Hematopoietic multipotent progenitor cell treated with erythropoietin and hydrocortisone succinate and interleukin-3 and kit ligand, for 15 days (in vitro differentiated cells): ENCODE results near the gene ROR1.
"Not testable (repeated sequence)": the region's sequence is repeated elsewhere in the genome, so short reads cannot be mapped to it uniquely, and the experiment has no call there.

Experiments used
- DNase-seq: peaks from one replicate; pipeline ENCODE4 v3.0.0-alpha.2; 2015; ENCODE audit warnings: low spot score

Gene ROR1

GRCh38 chr1:63794354-63794753, 20.5 kb downstream of the ROR1 start:
- DNase-seq, result no peak

GRCh38 chr1:63794939-63795378, 21.1 kb downstream of the ROR1 start:
- no peak for DNase-seq

- DNase-seq, result no peak
These were observed 21.6 kb downstream of the ROR1 start for GRCh38 chr1:63795455-63795854.

DNA sequence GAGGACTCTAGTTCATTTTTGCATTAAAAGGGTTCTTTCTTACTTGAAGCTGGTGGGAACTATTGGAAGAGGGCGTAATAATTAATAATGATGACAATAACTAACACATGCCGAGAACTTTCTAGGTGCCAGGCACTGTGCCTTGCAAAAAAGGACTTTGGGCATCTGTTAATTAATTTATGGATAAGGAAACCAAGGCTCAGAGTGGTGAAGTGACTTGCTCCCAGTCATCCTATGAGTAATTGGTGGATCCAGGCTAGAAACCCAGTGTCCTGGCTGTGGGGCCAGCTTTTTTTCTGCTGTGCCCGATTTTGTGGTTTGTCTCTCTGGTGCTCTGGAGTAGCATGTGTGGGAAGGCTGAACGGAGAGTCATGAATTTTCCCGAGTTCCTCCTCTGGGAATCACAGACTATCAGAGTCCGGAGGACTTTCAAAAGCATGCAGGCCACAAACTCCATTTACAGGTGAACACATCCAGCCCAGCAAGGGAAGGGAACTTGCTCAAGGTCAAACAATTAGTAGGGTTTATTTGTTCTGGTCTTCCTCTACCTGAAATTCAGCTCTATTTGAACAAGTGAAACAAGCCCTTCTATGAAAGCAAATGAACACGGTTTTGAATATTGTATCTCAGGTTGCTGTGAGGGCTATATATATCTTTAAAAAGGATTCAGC, 23.4 kb downstream of the ROR1 start:
- DNase-seq, result no peak

DNA sequence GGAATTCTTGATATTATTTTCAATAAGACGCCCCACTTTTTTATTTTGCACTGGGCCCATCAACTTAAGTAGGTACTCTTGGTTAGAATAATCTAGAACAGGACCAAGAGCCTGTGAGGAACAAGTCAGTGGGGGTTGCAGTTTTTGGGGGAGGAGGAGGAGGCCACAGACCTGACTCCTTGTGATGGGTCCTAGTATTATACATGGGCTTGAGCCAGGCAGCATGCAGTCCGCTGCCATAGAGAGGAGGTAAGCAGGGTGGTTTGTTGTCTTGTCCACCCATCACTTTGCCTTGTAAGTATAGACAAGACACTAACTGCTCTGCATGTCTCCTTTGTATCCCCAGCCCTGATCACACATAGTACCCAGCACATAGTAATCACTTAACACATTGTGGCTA, 24.5 kb downstream of the ROR1 start:
- DNase-seq, result no peak

GRCh38 chr1:63799307-63799706, 25.5 kb downstream of the ROR1 start:
- no peak for DNase-seq

- DNase-seq, result no peak
These were observed 26.0 kb downstream of the ROR1 start for GRCh38 chr1:63799820-63800219.

DNA sequence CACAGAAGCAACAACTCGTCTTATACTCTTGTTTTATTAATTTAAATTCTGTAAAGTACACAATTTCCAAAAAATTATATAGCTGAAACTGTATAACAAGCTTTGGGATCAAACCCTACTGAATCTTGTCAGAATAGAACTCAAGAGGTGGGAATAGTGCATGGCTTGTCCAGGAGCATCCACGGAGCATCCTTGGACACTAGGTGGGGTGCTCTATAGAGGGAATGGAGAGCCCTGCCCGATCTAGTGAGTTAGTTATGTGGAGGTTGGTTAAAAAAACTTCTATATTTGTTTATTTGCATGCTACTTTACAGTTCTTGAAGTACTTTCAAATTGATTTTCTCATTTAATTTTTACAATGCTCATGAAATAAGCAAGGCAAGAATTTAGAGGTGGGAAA, 28.3 kb downstream of the ROR1 start:
- no peak for DNase-seq

DNA sequence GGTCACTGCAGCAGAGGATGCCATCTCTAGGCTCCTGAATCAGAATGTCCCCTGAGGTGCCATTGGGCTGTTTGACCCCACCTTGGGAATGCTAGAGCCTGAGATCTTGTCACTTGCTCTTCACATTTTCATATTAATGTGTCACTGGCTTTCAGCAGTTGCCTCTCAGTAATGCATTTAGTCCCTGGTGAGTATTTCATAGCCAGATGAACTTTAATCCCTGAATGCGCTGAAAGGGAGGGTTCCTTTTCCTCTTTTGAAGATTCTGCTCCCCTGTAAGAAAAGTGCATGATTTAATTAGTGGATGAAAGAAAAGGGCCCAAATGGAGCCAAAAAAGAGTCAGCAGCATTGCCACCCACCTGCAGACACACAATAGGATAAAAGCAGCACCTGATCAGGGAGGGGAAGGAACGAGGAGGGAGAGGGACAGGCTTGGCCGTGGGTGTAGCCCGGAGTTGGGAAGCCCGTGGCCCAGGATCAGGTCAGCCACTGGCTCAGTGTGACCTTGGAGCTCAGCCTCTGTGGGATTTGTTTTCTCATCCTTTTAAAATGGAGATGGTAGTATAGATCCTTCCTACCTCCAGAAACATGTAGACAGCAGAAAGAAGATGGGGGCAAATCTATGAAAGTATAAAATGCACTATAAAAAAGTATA, 31.1 kb downstream of the ROR1 start:
- no peak for DNase-seq

DNA sequence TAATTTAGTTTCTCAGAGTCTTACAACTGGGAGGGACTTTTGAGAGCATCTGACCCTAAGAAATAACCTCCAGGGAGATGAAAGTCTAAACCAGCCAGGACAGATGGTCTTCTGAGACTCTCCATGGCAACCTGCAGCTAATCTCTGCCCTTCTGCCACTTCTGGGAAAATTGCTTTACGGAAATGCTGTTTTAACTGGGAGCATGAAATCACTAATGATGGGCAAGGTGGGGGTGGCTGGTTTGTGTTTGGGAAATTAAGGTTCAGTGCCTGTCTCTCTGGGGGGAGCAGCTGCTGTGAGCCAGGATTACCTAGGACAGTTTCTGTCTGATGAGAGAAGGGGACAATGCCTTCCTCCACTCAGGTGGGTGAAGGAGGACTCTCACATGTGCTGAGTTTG, 33.2 kb downstream of the ROR1 start:
- DNase-seq, result no peak

GRCh38 chr1:63810936-63811469, 37.2 kb downstream of the ROR1 start:
- no peak for DNase-seq

- DNase-seq, result no peak
These were observed 38.4 kb downstream of the ROR1 start for GRCh38 chr1:63812071-63812700.

GRCh38 chr1:63813829-63814277, 40.0 kb downstream of the ROR1 start:
- no peak for DNase-seq

GRCh38 chr1:63816217-63816815, 42.5 kb downstream of the ROR1 start:
- not testable (repeated sequence) for DNase-seq

DNA sequence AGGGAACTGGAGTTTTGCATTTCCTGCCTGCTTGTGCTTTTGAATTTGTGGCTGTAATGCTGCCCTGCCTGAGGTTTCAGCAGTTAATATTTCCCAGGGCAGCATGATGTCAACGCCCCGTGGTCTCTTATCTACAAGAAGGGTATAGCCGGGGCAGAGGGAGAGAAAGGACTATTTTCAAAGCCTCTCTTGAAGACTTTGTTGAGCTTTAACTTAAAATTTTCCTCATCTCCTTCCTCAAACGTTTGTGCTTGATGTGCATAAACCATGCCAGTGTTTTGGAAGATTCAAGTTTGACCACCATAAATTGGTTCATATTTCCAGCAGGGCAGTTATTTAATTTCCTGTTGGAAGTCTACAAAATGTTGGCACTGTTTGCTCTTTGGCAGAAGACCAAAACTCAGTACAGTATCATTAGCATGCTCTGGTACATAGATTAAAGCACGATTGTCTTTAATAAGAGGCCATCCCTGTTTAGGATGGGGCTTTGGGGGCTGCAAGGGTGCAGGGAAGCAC, 43.4 kb downstream of the ROR1 start:
- no peak for DNase-seq

DNA sequence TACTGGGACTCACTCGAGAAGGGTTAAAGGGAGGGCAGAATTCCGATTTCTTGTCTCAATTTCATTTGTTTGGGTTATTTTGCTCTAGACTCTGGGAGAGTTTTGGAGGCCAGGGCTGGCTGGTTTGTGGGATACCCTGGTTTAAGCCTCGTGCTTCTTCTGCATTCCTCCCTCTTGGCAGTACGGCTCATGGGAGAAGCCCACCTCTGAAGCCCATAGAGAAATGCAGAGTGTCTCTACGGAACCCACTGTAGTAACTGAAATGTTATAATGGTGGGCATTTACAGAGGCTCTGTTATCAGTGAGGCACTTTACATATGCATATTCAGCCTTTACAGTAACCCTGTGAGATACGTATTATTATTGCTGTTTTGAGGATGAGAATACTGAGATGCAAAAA, 43.9 kb downstream of the ROR1 start:
- DNase-seq, result no peak

DNA sequence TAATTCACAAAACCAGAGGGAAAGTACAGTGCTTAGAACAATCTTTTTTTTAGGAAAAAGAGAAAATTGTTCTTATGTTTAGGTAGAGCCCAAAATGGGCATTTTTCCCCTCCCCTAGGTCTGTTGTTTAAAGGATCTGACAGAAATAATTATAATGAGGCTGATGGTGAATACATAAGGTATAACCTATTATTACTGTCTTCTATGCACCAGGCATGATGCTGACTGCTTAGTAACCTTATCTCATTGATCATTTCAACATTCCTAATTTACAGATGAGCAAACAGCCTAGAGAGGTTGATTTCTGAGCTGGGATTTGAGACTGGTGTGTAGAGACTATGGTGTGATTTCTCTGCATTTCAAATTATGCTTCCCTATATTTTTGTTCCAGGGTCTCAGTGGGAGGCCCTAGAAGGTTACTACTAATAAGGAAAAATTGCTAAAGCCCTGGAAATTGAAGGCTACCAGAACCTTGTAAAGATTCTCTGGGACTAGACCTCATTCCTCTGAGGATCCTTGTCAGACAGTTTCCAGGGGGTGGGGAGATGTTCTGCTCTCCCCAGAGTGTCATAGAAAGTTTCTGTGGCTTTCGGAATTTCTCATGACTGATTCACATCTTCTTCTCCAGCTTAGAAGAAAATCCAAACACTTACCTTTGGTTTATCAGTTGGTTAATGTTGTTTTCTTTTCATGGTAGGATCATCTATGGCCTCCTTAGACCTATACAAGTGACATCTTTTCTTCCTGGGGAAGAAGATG, 44.9 kb downstream of the ROR1 start:
- DNase-seq, result no peak

GRCh38 chr1:63819795-63820194, 46.0 kb downstream of the ROR1 start:
- DNase-seq, result no peak

GRCh38 chr1:63821091-63822005, 47.5 kb downstream of the ROR1 start:
- no peak for DNase-seq

- no peak for DNase-seq
These were observed 48.7 kb downstream of the ROR1 start for GRCh38 chr1:63822540-63822939.

- DNase-seq, result no peak
These were observed 50.6 kb downstream of the ROR1 start for GRCh38 chr1:63824451-63824850.
